Immature natural killer cell (primary cell): ENCODE measurements around the gene ADAMTS1. TPM values are rescaled to one million over a fixed set of nuclear protein-coding genes. Genes with fewer than 3 reads are reported as not detected.

ENCODE experiments used
- DNase-seq, 3 donors: peaks; one replicate each; pipeline ENCODE4 v3.0.0; 2022; ENCODE audit warnings: mixed read lengths in 1 of 3
- H3K27ac Mint-ChIP-seq, 6 donors: one replicate each; pipeline ENCODE4 v1.8.0; 2020; ENCODE audit warnings: mixed read lengths in 6 of 6, mild to moderate bottlenecking in 5 of 6, inconsistent platforms in 4 of 6, moderate library complexity in 3 of 6
- H3K27me3 Mint-ChIP-seq, 3 donors: one replicate each; pipeline ENCODE4 v1.8.0; 2020 to 2021; ENCODE audit warnings: low read depth in 3 of 3, mild to moderate bottlenecking in 3 of 3, mixed read lengths in 3 of 3, moderate library complexity in 3 of 3, inconsistent platforms in 1 of 3
- H3K36me3 Mint-ChIP-seq, 3 donors: one replicate each; pipeline ENCODE4 v1.8.0; 2020; ENCODE audit warnings: mixed read lengths in 3 of 3, inconsistent platforms in 2 of 3, mild to moderate bottlenecking in 2 of 3
- H3K4me1 Mint-ChIP-seq, 2 donors: one replicate each; pipeline ENCODE4 v1.8.0; 2020; ENCODE audit warnings: inconsistent platforms in 2 of 2, mild to moderate bottlenecking in 2 of 2, mixed read lengths in 2 of 2, moderate library complexity in 1 of 2
- H3K4me3 Mint-ChIP-seq, 5 donors: one replicate each; pipeline ENCODE4 v1.8.0; 2020; ENCODE audit warnings: mild to moderate bottlenecking in 5 of 5, mixed read lengths in 5 of 5, inconsistent platforms in 3 of 5, moderate library complexity in 3 of 5
- H3K9me3 Mint-ChIP-seq, 6 donors: one replicate each; pipeline ENCODE4 v1.8.0; 2020; ENCODE audit warnings: mild to moderate bottlenecking in 6 of 6, mixed read lengths in 6 of 6, inconsistent platforms in 4 of 6, moderate library complexity in 3 of 6
- polyA plus RNA-seq, 3 donors: library from polyadenylated mRNA; unstranded; fragments of 300-500 nt; fragmentation: Illumina TruSeq; gene quantifications; one replicate each; pipeline ENCODE4 v1.2.3, GENCODE V29; 2021

ADAMTS1 gene
- polyA plus RNA-seq, 3 donors from 2014 or later = 8.7 to 34.2 (median 23.9) TPM

DNA sequence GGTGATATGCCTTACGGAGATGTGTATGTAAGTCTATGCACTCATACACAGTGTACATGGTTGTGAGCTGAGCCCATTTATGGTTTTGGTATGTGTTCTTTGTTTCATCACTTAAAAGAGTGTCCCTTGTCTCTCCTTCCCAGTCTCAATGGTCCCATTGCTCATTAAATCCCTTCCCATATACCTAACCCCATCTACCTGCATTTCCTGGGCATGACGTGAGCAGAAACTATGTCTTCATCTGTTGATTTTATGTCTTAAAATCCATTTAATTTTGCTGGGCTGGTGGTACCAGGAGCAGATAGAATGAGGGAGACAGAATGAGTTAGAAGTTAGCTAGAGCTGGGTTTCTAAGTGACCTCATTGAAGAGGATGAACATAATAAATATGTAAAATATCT is 44.8 kb downstream of the ADAMTS1 start:
- peaks cover 0 to 5% (median 0%) of the 10 kb centered on the region in 6 donors for H3K9me3 Mint-ChIP-seq
- H3K4me3 Mint-ChIP-seq = no peak overlapping the region
- DNase-seq = no peak
- no peaks in the 10 kb centered on the region for H3K36me3 Mint-ChIP-seq
- H3K4me1 Mint-ChIP-seq = peaks cover 13 to 19% of the 10 kb centered on the region in 2 donors
- peaks cover 0 to 11% (median 3%) of the 10 kb centered on the region in 3 donors for H3K27me3 Mint-ChIP-seq
- no peak overlapping the region for H3K27ac Mint-ChIP-seq

GRCh38 chr21:26800001-26800400 is 45.2 kb downstream of the ADAMTS1 start:
- no peaks in the 10 kb centered on the region for H3K36me3 Mint-ChIP-seq
- H3K27me3 Mint-ChIP-seq = peaks cover 0 to 11% (median 4%) of the 10 kb centered on the region in 3 donors
- DNase-seq = no peak
- peaks cover 0 to 5% (median 0%) of the 10 kb centered on the region in 6 donors for H3K9me3 Mint-ChIP-seq
- H3K27ac Mint-ChIP-seq = no peak overlapping the region
- no peak overlapping the region for H3K4me3 Mint-ChIP-seq
- H3K4me1 Mint-ChIP-seq = peaks cover 11 to 15% of the 10 kb centered on the region in 2 donors

DNA sequence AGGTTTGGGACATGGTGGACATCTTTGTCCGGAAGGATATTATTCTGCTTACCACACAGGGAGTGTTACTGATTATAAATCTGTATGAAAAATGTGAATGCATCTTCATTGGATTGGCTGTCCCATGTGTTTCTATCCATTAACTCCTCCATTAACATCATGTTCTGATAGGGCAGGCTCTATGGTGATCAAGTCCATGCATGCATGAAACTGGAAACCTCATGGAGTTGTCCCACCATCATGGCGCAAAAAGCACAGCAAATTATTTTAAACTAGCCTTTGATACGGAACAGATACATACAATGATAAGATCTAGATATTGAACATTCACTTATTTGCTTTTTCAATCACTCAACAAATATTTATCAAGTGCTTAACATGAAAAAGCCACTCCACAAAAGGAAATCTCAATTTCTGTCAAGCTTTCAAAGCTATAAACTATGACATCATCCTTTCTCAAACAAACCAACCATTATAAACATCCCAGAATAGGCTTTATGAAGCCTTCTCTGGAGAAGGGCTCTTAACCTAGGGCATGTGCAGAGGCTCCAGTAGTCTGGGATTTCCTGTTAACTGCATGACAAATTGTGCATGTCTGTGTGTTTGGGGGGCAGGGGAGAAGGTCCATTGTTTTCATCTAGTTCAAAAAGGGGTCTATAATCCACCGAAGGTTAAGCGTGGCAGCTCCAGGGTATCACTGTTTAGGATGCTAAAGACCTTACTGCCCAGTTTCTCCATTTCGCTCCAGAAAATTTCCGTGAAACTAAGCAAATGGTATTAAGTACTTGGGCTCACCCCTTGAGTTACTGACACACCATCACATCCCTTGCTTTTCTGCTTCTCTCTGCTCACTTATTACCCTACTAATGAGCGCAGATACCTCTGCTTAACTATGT is 46.1 kb downstream of the ADAMTS1 start:
- no peak for DNase-seq
- H3K4me3 Mint-ChIP-seq = no peak overlapping the region
- peaks cover 0 to 5% (median 0%) of the 10 kb centered on the region in 6 donors for H3K9me3 Mint-ChIP-seq
- H3K36me3 Mint-ChIP-seq = no peaks in the 10 kb centered on the region
- H3K27me3 Mint-ChIP-seq = peaks cover 0 to 10% (median 4%) of the 10 kb centered on the region in 3 donors
- H3K27ac Mint-ChIP-seq = no peak overlapping the region
- peaks cover 11 to 14% of the 10 kb centered on the region in 2 donors for H3K4me1 Mint-ChIP-seq

DNA sequence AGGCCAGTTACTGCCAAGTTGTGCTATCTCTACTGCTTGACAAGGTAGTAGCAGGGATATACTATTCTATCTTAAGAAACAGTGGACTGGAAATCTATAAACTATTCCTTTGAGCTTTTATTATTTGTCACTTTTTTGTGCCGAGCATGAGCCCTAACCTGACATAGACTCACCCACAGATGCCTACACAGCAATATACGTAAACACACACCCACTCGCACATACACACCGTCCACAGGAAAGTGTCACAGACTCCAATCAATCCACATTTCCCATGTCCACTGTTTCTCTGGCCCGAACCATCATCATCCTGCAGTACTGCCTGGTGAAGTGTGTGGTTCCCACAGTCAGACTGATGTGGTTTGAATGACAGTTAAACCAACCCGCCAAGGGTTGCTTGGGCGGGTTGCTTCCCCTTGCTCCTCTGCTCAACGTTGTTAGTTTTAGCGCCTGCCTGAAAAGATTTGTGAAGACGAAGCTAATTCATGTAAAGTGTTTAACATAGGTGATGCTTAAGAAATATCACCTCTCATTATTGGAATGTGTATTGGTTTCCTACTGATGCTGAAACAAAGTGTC is 47.2 kb downstream of the ADAMTS1 start:
- peaks cover 2 to 10% (median 6%) of the 10 kb centered on the region in 3 donors for H3K27me3 Mint-ChIP-seq
- H3K4me3 Mint-ChIP-seq = no peak overlapping the region
- peaks cover 0 to 6% (median 0%) of the 10 kb centered on the region in 3 donors for H3K36me3 Mint-ChIP-seq
- peaks cover 10 to 11% of the 10 kb centered on the region in 2 donors for H3K4me1 Mint-ChIP-seq
- peaks cover 0 to 5% (median under 1%) of the 10 kb centered on the region in 6 donors for H3K9me3 Mint-ChIP-seq
- no peak for DNase-seq
- no peak overlapping the region for H3K27ac Mint-ChIP-seq

- H3K27me3 Mint-ChIP-seq = peaks cover 2 to 11% (median 6%) of the 10 kb centered on the region in 3 donors
- peaks cover 10 to 11% of the 10 kb centered on the region in 2 donors for H3K4me1 Mint-ChIP-seq
- H3K9me3 Mint-ChIP-seq = peaks cover 0 to 5% (median under 1%) of the 10 kb centered on the region in 6 donors
These were observed 49.3 kb downstream of the ADAMTS1 start for GRCh38 chr21:26795866-26796329.

DNA sequence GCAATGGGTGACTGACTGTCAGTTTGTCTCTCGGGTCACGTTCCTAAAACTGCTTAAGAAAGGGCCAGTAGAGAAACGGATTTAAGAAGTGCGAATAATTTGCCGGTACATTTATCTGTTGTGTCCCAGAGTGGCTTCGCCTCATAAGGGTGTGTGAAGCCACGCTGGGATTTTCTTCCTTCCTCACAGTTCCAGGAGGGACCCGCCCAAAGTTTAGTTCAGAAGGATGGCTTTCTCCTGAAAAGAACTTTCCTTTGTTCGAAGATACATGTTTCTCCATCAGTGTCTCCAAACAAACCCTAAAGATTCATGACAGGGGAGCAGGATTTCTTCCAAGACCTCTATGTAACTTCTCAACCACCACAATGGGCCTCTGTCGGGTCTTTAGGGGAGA is 49.8 kb downstream of the ADAMTS1 start:
- Mint-ChIP-seq H3K9me3 (peaks cover 0 to 4% (median under 1%) of the 10 kb centered on the region in 6 donors), H3K36me3 (peaks cover 0 to 6% (median 0%) of the 10 kb centered on the region in 3 donors), H3K4me1 (peaks cover 10 to 11% of the 10 kb centered on the region in 2 donors), H3K4me3 (no peak overlapping the region), H3K27me3 (peaks cover 2 to 11% (median 6%) of the 10 kb centered on the region in 3 donors), H3K27ac (no peak overlapping the region)
- DNase-seq = no peak

More at GRCh38 chr21:26795866-26796329, 49.3 kb downstream of the ADAMTS1 start:
- peaks cover 0 to 6% (median 0%) of the 10 kb centered on the region in 3 donors for H3K36me3 Mint-ChIP-seq
- DNase-seq = no peak
- H3K4me3 Mint-ChIP-seq = no peak overlapping the region
- no peak overlapping the region for H3K27ac Mint-ChIP-seq

DNA sequence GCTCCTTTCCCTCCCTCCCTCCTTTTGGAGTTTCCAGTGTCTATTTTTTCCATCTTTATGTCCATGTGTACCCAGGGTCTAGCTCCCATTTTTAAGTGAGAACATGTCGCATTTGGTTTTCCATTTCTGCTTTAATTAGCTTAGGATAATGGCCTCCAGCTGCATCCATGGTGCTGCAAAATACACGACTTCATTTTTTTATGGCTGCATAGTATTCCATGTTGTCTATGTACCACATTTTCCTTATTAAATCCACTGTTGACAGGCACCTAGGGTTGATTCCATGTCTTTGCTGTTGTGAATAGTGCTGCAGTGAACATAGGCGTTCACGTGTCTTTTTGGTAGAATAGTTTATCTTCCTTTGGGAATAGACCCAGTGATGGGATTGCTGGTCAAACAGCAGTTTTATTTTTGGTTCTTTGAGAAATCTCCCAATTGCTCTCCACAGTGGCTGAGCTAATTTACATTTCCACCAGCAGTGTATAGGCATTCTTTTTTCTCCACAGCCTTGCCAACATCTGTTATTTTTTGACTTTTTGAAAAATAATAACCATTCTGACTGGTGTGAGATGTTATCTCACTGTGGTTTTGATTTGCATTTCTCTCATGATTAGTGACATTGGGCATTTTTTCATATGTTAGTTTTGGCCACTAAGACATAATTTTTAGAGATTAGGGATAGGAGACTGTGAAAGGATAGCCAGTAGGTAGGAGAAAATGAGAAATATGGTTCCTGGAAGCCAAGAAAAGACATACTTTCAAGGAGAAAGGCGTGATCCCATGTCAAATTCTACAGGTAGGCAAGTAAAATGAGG is 50.4 kb downstream of the ADAMTS1 start:
- Mint-ChIP-seq H3K4me1 (peaks cover 10 to 11% of the 10 kb centered on the region in 2 donors), H3K27me3 (peaks cover 2 to 11% (median 6%) of the 10 kb centered on the region in 3 donors), H3K4me3 (no peak overlapping the region), H3K27ac (no peak overlapping the region), H3K9me3 (peaks cover 0 to 4% (median under 1%) of the 10 kb centered on the region in 6 donors), H3K36me3 (peaks cover 0 to 6% (median 0%) of the 10 kb centered on the region in 3 donors)
- no peak for DNase-seq

- Mint-ChIP-seq H3K27me3 (peaks cover 1 to 8% (median 2%) of the 10 kb centered on the region in 3 donors), H3K4me3 (no peak overlapping the region), H3K9me3 (peaks cover 0 to 4% (median 0%) of the 10 kb centered on the region in 6 donors), H3K4me1 (no peaks in the 10 kb centered on the region), H3K36me3 (peaks cover 0 to 6% (median 0%) of the 10 kb centered on the region in 3 donors), H3K27ac (no peak overlapping the region)
- DNase-seq = no peak
These were observed 54.9 kb downstream of the ADAMTS1 start for GRCh38 chr21:26790296-26790695.

DNA sequence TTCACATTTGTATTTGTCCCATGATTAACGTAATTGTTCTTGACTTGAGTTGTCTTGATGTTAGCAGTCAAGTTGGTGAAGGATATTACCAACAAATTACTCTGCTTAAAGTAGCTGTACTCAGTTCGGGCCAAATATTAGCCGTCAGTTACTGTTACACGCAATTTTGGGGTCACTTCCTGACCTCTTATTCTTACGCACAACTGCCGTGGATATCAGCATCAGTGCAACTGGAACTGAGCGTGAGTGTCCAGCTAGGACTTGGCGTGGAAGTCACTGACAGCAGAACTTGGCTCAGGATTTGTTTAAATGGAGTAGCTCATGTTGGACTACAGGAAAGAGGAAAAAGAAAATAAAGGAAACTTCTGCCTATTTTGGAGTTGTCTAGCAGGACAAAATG is 56.4 kb downstream of the ADAMTS1 start:
- no peak for DNase-seq
- Mint-ChIP-seq H3K27ac (no peak overlapping the region), H3K9me3 (peaks cover 0 to 4% (median 0%) of the 10 kb centered on the region in 6 donors), H3K4me1 (no peaks in the 10 kb centered on the region), H3K4me3 (no peak overlapping the region), H3K27me3 (peaks cover 1 to 5% (median 2%) of the 10 kb centered on the region in 3 donors), H3K36me3 (peaks cover 0 to 4% (median 0%) of the 10 kb centered on the region in 3 donors)

Other genes with a start within 250 kb of the ADAMTS1 start
- gene ADAMTS5, start 121.7 kb upstream of the ADAMTS1 start, polyA plus RNA-seq = not detected